Measurements from ENCODE around the gene USP35. TPM values are rescaled to one million over a fixed set of nuclear protein-coding genes. Genes with fewer than 3 reads are reported as not detected.
A peak's percentile ranks its signal among the peaks of the same experiment; 100 is the strongest.
"Not testable (repeated sequence)": the region's sequence is repeated elsewhere in the genome, so short reads cannot be mapped to it uniquely, and the experiment has no call there.

Gene USP35
- total RNA-seq, 2 experiments from 2014 or later: 10.8 to 12.1 TPM

DNA sequence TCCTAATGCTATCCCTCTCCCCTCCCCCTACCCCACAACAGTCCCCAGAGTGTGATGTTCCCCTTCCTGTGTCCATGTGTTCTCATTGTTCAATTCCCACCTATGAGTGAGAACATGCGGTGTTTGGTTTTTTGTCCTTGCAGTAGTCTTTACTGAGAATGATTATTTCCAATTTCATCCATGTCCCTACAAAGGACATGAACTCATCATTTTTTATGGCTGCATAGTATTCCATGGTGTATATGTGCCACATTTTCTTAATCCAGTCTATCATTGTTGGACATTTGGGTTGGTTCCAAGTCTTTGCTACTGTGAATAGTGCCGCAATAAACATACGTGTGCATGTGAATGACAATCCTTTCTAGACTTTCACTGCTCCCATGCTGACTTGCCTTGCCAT is 12.9 kb upstream of the USP35 start:
- H3K27ac Mint-ChIP-seq, POLR2A ChIA-PET, H3K27me3 Mint-ChIP-seq, H3K4me3 Mint-ChIP-seq, H3K4me1 Mint-ChIP-seq, CTCF ChIA-PET, DNase-seq, H3K9me3 Mint-ChIP-seq: not testable (repeated sequence)
- peaks cover 38% of the 10 kb centered on the region for H3K36me3 Mint-ChIP-seq (ENCODE audit: low read depth)

DNA sequence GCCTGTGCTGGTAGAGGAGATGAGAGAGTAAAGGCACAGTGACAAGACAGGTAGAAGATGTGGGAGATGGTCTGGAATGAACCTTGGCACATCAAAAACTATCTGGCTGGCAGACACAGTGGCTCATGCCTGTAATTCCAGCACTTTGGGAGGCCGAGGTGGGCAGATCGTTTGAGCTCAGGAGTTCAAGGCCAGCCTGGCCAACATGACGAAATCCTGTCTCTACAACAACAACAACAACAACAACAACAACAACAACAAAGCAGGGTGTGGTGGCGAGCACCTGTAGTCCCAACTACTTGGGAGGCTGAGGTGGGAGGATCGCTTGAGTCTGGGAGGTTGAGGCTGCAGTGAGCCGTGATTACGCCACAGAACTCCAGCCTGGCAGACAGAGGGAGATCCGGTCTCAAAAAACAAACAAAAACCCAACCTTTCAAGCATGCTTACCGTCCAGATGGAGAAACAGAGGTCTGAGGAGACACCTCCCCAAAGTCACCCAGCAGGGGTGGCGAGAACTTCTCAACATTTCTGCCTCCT is 12.0 kb upstream of the USP35 start:
- no peaks in the 10 kb centered on the region for H3K4me1 Mint-ChIP-seq
- H3K36me3 Mint-ChIP-seq (ENCODE audit: low read depth): peaks cover 43% of the 10 kb centered on the region
- no peak for DNase-seq
- POLR2A ChIA-PET: no interaction called here
- no peak overlapping the region for H3K27ac Mint-ChIP-seq
- H3K27me3 Mint-ChIP-seq: no peaks in the 10 kb centered on the region
- H3K9me3 Mint-ChIP-seq: peaks cover 5% of the 10 kb centered on the region
- CTCF ChIA-PET: no interaction called here
- no peak overlapping the region for H3K4me3 Mint-ChIP-seq

DNA sequence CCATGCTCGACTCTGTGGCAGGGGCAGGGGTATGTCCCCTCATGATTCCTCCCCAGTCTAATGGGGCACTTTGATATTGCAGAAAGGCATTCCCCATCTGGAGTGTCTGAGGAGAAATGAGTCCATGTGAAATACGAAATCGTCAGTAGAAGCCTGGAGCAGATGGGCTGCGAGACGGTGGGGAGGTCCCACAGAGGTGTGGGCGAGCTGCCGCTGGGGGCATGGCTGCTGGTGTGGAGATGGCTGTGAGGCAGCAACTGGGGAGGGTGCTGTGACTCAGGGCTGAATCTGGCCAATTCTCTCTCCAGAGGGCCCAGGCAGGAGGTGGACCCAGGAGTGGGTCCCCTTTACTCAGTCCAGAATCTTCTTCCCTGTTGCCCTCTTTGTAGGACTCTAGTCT is 11.5 kb upstream of the USP35 start:
- no peaks in the 10 kb centered on the region for H3K27me3 Mint-ChIP-seq
- H3K27ac Mint-ChIP-seq: no peak overlapping the region
- H3K4me1 Mint-ChIP-seq: no peaks in the 10 kb centered on the region
- CTCF ChIA-PET: no interaction called here
- POLR2A ChIA-PET: no interaction called here
- H3K9me3 Mint-ChIP-seq: peaks cover 5% of the 10 kb centered on the region
- H3K36me3 Mint-ChIP-seq (ENCODE audit: low read depth): peaks cover 43% of the 10 kb centered on the region
- no peak for DNase-seq
- no peak overlapping the region for H3K4me3 Mint-ChIP-seq

DNA sequence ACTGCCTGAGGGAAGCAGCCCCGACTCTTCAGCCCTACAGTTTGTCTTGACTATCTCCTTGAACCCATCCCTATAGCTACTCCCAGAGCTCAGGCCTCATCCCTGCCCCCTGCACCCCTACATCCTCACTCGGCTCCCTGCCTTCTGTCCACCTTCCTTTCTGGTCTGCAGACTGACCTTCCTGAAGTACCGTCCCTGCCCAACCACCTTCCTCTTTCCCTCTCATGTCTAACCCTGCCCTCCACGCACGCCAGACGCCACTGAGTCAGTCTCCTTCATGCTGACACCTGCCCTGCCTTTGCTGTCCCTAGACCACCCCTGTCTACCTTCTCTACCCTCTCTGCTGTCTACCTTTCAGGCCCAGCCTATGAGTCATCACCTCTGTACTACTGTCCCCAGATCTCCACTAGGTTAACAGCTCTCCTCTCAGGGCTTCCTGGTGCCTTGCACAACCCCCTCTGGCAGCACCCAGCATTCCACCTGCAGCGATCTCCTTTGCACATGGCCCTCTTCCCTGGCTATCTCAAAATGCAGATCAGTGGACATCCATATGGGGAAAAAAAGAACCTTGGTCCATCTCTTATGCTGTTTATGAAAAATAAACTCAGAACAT is 9.2 kb upstream of the USP35 start:
- H3K27ac Mint-ChIP-seq: no peak overlapping the region
- CTCF ChIA-PET: no interaction called here

DNA sequence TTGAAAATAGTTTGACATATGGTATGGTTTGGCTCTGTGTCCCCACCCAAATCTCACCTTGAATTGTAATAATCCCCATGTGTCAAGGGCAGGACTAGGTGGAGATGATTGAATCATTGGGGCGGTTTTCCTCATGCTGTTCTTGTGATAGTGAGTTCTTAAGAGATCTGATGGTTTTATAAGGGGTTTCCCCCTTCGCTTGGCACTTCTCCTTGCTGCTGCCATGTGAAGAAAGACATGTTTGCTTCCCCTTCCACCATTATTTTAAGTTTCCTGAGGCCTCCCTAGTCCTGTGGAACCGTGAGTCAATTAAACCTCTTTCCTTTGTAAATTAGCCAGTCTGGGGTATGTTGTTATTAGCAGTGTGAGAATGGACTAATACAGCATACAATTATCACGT is 8.0 kb upstream of the USP35 start:
- peaks cover 38% of the 10 kb centered on the region for H3K36me3 Mint-ChIP-seq (ENCODE audit: low read depth)
- ChIA-PET POLR2A (no interaction called here), CTCF (no interaction called here)
- H3K4me3 Mint-ChIP-seq: no peak overlapping the region
- no peak for DNase-seq
- H3K27me3 Mint-ChIP-seq: no peaks in the 10 kb centered on the region
- no peak overlapping the region for H3K27ac Mint-ChIP-seq
- H3K9me3 Mint-ChIP-seq: peaks cover 5% of the 10 kb centered on the region
- H3K4me1 Mint-ChIP-seq: peaks cover under 1% of the 10 kb centered on the region

More for the DNA sequence above, 9.2 kb upstream of the USP35 start:
- Mint-ChIP-seq H3K9me3 (peaks cover 5% of the 10 kb centered on the region), H3K4me3 (no peak overlapping the region), H3K27me3 (no peaks in the 10 kb centered on the region), H3K36me3 (ENCODE audit: low read depth) (peaks cover 38% of the 10 kb centered on the region), H3K4me1 (no peaks in the 10 kb centered on the region)
- DNase-seq: no peak
- POLR2A ChIA-PET: no interaction called here

DNA sequence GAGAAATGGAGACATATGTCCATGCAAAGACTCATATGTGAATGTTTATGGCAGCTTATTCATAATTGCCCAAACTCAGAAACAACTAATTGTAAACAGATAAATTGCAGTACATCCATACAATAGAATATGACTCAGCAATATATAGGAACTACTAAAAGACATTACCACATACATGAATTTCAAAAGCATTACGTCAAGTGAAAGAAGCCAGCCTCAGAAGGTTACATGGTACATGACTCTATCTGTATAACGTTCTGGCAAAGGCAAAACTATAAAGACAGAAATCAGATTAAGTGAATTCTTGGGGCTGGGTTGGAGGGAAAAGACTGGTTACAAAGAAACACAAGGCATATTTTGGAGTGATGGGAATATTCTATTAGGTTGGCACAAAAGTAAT is 7.5 kb upstream of the USP35 start:
- Mint-ChIP-seq H3K4me1 (peaks cover 2% of the 10 kb centered on the region), H3K9me3 (peaks cover 5% of the 10 kb centered on the region), H3K27ac (no peak overlapping the region), H3K27me3 (no peaks in the 10 kb centered on the region), H3K4me3 (no peak overlapping the region), H3K36me3 (ENCODE audit: low read depth) (peaks cover 36% of the 10 kb centered on the region)
- CTCF ChIA-PET: no interaction called here
- no peak for DNase-seq
- POLR2A ChIA-PET: no interaction called here

DNA sequence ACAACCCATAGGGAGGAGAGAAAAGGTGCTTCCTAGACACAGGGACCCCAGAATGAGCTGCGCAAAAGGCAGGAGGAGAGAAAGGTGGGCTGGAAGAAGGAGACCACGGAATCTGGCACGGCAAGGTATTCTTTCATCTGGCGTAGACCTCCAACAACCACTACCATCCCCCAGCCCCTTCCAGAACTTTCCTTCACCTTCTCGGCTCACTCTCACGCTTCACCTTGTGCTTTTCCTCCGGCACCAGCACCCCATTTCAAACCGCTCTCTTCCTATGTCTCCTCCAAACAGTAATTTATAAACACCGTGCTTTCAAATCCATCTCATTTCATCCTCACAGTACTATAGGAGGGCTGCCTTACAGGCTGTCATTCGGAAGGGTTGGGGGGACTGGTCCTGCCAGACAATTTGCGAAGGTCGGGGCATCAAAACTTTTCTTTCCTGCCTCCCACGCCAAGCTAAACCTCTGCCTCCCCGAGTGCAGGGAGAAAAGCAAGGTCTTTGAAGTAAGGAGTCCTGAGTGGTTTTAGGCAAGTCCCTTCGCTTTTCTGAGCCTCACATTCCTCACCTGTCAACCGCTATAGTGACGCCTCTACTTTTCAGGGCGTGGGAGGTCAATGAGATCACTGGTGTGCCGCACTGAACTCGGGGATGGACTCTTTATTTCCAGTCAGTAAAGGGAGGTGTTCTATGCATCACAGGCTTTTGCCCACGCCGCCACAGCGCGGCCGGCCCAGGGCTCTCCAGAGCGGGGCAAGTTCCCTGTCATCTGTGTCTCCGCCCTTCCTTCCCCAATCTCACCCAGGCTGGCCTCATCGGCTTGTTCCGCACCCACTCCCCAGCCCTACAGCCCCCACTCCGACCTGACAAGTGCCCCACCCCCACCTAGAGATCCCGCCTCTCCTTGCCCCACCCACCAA is 1.1 kb upstream of the USP35 start:
- Mint-ChIP-seq H3K27me3 (no peaks in the 10 kb centered on the region), H3K36me3 (ENCODE audit: low read depth) (peaks cover 6% of the 10 kb centered on the region), H3K4me3 (peak overlapping the region; percentile 98), H3K4me1 (peaks cover 43% of the 10 kb centered on the region), H3K27ac (peak overlapping the region; percentile 82), H3K9me3 (no peaks in the 10 kb centered on the region)
- POLR2A ChIA-PET: interaction anchor here (0.6 to 3.9 kb wide), 13 partner anchors 12 to 387 kb away, joined by 3 to 27 read pairs (median 4); partner anchors contain the start of genes ALG8, INTS4, NARS2 and RSF1
- no peak for DNase-seq
- CTCF ChIA-PET: interaction anchor here (0.9 to 1.8 kb wide), 5 partner anchors 42 to 377 kb away, joined by 3 to 16 read pairs (median 4); partner anchors contain the start of gene ALG8

DNA sequence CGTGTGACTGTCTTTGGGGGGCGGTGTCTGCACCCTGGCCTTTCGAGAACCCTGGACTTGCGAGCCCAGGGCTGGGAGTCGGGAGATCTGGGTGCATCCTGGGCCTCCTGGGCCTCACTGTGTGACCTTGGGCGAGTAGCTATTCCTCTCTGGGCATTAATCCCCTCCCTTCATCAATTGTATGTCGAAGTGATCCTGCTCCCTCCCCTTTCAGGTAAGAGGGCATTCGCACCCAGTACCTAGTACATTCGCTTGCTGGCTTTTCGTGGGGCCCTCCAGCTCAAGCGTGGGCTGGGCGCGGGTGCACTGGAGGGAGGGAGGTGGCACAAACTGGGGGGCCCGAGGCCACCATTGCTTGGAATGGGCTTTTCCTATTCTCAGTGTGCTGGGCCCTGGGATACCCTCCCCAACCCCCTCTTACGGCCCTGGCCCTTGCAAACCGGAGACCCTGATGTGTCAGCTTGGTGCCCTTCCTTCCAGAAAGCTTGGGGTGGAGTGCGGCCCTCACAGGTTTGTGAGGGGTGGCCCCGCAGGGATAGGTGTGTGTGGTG is 530 bp downstream of the USP35 start:
- Mint-ChIP-seq H3K9me3 (no peaks in the 10 kb centered on the region), H3K36me3 (ENCODE audit: low read depth) (peaks cover 6% of the 10 kb centered on the region), H3K27me3 (no peaks in the 10 kb centered on the region), H3K4me3 (peak overlapping the region; percentile 98), H3K27ac (peak overlapping the region; percentile 29), H3K4me1 (peaks cover 51% of the 10 kb centered on the region)
- POLR2A ChIA-PET: interaction anchor here (0.9 to 3.9 kb wide), 8 partner anchors 11 to 369 kb away, joined by 3 to 27 read pairs (median 6); partner anchors contain the start of genes ALG8 and RSF1
- CTCF ChIA-PET: interaction anchor here (1.1 to 1.6 kb wide), 4 partner anchors 44 to 375 kb away, joined by 3 to 4 read pairs (median 4); no protein-coding TSS in a partner anchor
- DNase-seq: no peak

DNA sequence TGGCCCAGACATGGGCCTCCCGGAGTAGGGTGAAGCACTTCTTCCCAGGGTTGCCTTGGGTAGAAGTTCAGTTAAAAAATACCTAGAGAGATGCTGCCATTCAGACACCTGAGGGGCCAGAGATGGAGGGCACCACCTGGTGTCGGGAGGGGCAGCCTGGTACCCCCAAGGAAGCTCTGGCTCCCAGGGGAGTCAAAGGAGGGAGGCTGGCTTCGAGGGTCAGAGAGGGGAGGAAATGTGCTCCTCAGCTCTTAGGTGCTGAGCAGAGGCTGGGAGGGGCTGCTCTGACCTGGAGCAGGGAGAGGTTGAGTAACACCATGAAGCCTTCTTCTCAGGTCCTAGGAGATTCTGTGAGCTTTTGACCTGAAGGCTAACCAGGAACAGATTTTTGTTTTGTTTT is 1.1 kb downstream of the USP35 start:
- H3K4me1 Mint-ChIP-seq: peaks cover 57% of the 10 kb centered on the region
- no peaks in the 10 kb centered on the region for H3K9me3 Mint-ChIP-seq
- peak overlapping the region; percentile 57 for H3K27ac Mint-ChIP-seq
- H3K27me3 Mint-ChIP-seq: no peaks in the 10 kb centered on the region
- H3K36me3 Mint-ChIP-seq (ENCODE audit: low read depth): peaks cover 10% of the 10 kb centered on the region
- peak overlapping the region; percentile 98 for H3K4me3 Mint-ChIP-seq
- ChIA-PET CTCF (interaction anchor here (1.1 to 1.6 kb wide), 4 partner anchors 51 to 375 kb away, joined by 3 to 4 read pairs (median 4); no protein-coding TSS in a partner anchor), POLR2A (interaction anchor here (0.9 to 3.9 kb wide), 4 partner anchors 13 to 226 kb away, joined by 3 to 27 read pairs (median 14); partner anchors contain the start of gene ALG8)
- no peak for DNase-seq

DNA sequence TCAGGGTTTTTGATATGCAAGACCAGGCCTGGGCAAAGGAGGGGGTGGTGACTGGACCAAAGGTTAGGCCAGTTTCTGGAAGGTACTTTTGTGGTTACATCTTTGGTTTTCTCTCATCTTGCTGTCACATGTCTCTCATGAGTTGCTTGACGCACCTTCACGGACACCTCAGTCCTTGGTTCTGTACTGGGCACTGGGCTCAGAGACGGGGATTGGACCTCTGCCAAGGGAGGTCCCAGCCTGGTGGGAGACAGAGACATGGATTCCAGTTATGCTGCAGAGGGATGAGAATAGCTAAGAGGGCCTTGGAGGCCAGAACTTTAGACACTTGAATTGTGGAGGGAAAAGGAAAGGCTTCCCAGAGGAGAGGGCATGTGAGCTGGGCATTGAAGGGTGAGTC is 1.7 kb downstream of the USP35 start:
- peaks cover 10% of the 10 kb centered on the region for H3K36me3 Mint-ChIP-seq (ENCODE audit: low read depth)
- peak overlapping the region; percentile 98 for H3K4me3 Mint-ChIP-seq
- CTCF ChIA-PET: interaction anchor here (1.2 to 1.6 kb wide), 3 partner anchors 52 to 374 kb away, joined by 3 to 4 read pairs (median 3); no protein-coding TSS in a partner anchor
- DNase-seq: no peak
- no peak overlapping the region for H3K27ac Mint-ChIP-seq
- POLR2A ChIA-PET: interaction anchor here (1.0 to 3.9 kb wide), 2 partner anchors 12 to 51 kb away, joined by 3 to 24 read pairs; partner anchors contain the start of gene ALG8
- H3K27me3 Mint-ChIP-seq: no peaks in the 10 kb centered on the region
- H3K4me1 Mint-ChIP-seq: peaks cover 57% of the 10 kb centered on the region
- no peaks in the 10 kb centered on the region for H3K9me3 Mint-ChIP-seq

DNA sequence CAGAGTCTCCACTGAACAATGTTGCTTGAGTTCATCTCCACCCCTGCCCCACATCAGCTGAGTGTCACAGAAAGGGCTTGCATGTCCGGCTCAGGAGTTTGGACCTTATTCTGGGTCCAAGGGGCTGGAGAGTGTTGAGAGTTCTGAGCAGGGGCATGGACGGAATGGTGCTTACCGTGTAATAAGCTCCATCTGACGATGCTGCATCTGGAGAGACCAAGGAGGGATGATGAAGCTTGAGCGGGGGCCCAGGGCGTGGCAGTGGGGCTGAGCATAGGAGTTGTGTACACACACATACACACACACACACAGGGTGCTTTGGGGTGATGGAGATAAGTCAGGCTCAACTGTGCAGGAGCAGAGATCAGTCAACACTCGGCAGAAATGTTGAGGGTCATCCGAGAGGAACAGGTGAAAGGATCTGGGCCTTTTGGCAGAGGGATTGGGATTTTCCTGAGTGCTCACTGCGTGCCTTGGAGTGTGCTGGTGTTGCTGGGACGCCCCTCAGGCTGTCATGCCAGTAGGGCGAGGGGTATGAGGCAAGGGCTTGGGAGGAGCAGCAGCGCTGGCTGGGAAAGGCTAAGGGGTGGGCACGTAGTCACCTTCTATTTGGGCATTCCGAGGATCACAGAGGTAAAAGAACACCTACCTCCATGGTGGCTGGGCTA is 2.3 kb downstream of the USP35 start:
- no peak for DNase-seq
- Mint-ChIP-seq H3K27me3 (no peaks in the 10 kb centered on the region), H3K27ac (no peak overlapping the region), H3K4me1 (peaks cover 55% of the 10 kb centered on the region), H3K4me3 (no peak overlapping the region), H3K36me3 (ENCODE audit: low read depth) (peaks cover 12% of the 10 kb centered on the region), H3K9me3 (no peaks in the 10 kb centered on the region)
- POLR2A ChIA-PET: interaction anchor here (1.0 kb wide), 1 partner anchor 11 kb away, joined by 3 read pairs; no protein-coding TSS in a partner anchor
- CTCF ChIA-PET: interaction anchor here (1.2 kb wide), 1 partner anchor 52 kb away, joined by 3 read pairs; no protein-coding TSS in a partner anchor

DNA sequence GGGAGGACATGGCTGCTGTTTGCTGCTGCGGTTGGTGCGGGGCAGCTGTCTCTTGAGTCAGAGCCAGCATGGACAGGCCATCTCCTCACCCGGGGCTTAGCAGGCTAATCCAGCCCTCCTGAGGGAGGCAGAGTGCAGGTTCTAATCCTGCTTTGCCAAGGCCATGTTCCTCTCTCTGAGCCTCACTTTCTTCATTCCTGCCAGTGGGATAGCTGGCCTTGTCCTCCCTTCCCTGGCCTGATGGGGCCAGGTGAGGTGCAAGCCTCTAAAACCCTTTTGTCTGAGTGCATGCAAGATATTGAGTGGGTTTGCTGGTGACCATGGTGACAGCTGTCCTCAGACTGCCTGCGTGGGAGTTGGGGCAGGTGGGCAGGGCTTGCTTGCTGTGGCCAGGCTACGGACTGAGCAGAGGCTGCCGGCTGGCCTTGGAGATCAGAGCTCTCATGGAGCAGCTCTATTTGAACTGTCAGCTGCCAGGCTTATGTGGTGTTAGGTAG is 3.6 kb downstream of the USP35 start:
- DNase-seq: no peak
- Mint-ChIP-seq H3K9me3 (no peaks in the 10 kb centered on the region), H3K4me1 (peaks cover 47% of the 10 kb centered on the region), H3K4me3 (no peak overlapping the region), H3K27ac (no peak overlapping the region), H3K27me3 (no peaks in the 10 kb centered on the region), H3K36me3 (ENCODE audit: low read depth) (peaks cover 12% of the 10 kb centered on the region)
- CTCF ChIA-PET: no interaction called here
- POLR2A ChIA-PET: interaction anchor here (3.5 kb wide), 1 partner anchor 10 kb away, joined by 15 read pairs; no protein-coding TSS in a partner anchor
